GM12891 (cell line): ENCODE data around the gene KRT8.

Source experiments
- PAX5 ChIP-seq: IDR thresholded peaks from 2 replicates; pipeline ENCODE4 v1.6.1; 2011; ENCODE audit warnings: low read length, moderate library complexity, mild to moderate bottlenecking; ENCODE audit not compliant: insufficient read depth, severe bottlenecking
- POLR2A ChIP-seq: IDR thresholded peaks from 2 replicates; pipeline ENCODE4 v1.6.1; 2011; ENCODE audit warnings: low read depth, low read length, control low read depth

- no peak for TF ChIP-seq POLR2A
- no peak for TF ChIP-seq PAX5
These were observed 26.1 kb downstream of the KRT8 start for GRCh38 chr12:52878507-52879393.
